Mucosa of descending colon (tissue), 3 donors: ENCODE data around the gene LMX1B. TPM values are rescaled to one million over a fixed set of nuclear protein-coding genes. Genes with fewer than 3 reads are reported as not detected.

Experiments
- ATAC-seq: fragments of 200-7000 bp; cut with Tn5 transposase; one replicate; pipeline ENCODE4 v1.9.1; 2020; ENCODE audit warnings: mild to moderate bottlenecking, moderate library complexity
- DNase-seq, 3 donors: peaks; one replicate each; pipeline ENCODE4 v3.0.0-alpha.2; 2020
- H3K36me3 ChIP-seq: fragments of 200-600 bp; one replicate; pipeline ENCODE4 v1.8.0; 2021; ENCODE audit warnings: low read depth, mild to moderate bottlenecking
- H3K4me1 ChIP-seq: fragments of 200-600 bp; one replicate; pipeline ENCODE4 v1.8.0; 2021; ENCODE audit warnings: low read depth, mild to moderate bottlenecking
- H3K4me3 ChIP-seq: fragments of 200-600 bp; one replicate; pipeline ENCODE4 v1.8.0; 2021; ENCODE audit warnings: mild to moderate bottlenecking
- H3K9me3 ChIP-seq: fragments of 200-600 bp; one replicate; pipeline ENCODE4 v1.8.0; 2021; ENCODE audit warnings: mild to moderate bottlenecking
- CTCF ChIP-seq: fragments of 200-600 bp; IDR thresholded peaks from one replicate; pipeline ENCODE4 v1.8.0; 2022; ENCODE audit warnings: antibody characterized with exemption, mild to moderate bottlenecking
- intact Hi-C, 2 donors: fragments of 100-400 bp; cut with DNase I in 1 of 2; cut with micrococcal nuclease in 1 of 2; formaldehyde crosslinking; loops; one replicate each; pipeline versions ENCODE4 v1.11.0 to v1.11.1; 2022; cut with DNase I, micrococcal nuclease
- total RNA-seq, 3 donors: library from RNA; stranded (reverse); fragmentation: NEBNext Ultra II Directional in 2 of 3; extraction: Animal tissue kit (Norgen Biotek cat#: 25700) in 2 of 3; gene quantifications; one replicate each; pipeline versions ENCODE4 v1.2.1 to v1.2.4, GENCODE V29; 2021 to 2023
- donor health status: DM: no; HTN: no; CAD: no; lungs with moderate emphysema.
- donor health status: DM: no; HTN: no; CAD: no.
- donor health status: DM: no; HTN: yes; CAD: no.

Gene LMX1B
- total RNA-seq, 3 donors from 2014 or later: 0.14 to 0.51 TPM; not detected in 1

GRCh38 chr9:126698251-126698650, 84.5 kb downstream of the LMX1B start:
- intact Hi-C loops: no loop called here
- no peak for TF ChIP-seq CTCF
- ATAC-seq (no peak), DNase-seq (no peak)
- Histone ChIP-seq H3K4me3 (no peak overlapping the region), H3K4me1 (no peaks in the 10 kb centered on the region), H3K9me3 (no peaks in the 10 kb centered on the region), H3K36me3 (no peaks in the 10 kb centered on the region)

- TF ChIP-seq CTCF: no peak
- H3K4me1 ChIP-seq: no peaks in the 10 kb centered on the region
- peak in 1 of 3 donors; percentile 10 for DNase-seq
- ATAC-seq: no peak
- no peaks in the 10 kb centered on the region for H3K36me3 ChIP-seq
- intact Hi-C loops: no loop called here
- no peak overlapping the region for H3K4me3 ChIP-seq
- H3K9me3 ChIP-seq: no peaks in the 10 kb centered on the region
These were observed 85.0 kb downstream of the LMX1B start for GRCh38 chr9:126698756-126699155.

- Histone ChIP-seq H3K9me3 (no peaks in the 10 kb centered on the region), H3K4me1 (no peaks in the 10 kb centered on the region), H3K36me3 (no peaks in the 10 kb centered on the region), H3K4me3 (no peak overlapping the region)
- ATAC-seq: no peak
- intact Hi-C loops: no loop called here
- DNase-seq: peak in 1 of 3 donors; percentile 15
- no peak for TF ChIP-seq CTCF
These were observed 85.7 kb downstream of the LMX1B start for GRCh38 chr9:126699401-126699881.

- intact Hi-C loops: no loop called here
- Histone ChIP-seq H3K4me3 (no peak overlapping the region), H3K9me3 (no peaks in the 10 kb centered on the region), H3K36me3 (no peaks in the 10 kb centered on the region), H3K4me1 (no peaks in the 10 kb centered on the region)
- peak in 1 of 3 donors; percentile 2 for DNase-seq
- no peak for TF ChIP-seq CTCF
- ATAC-seq: no peak
These were observed 86.6 kb downstream of the LMX1B start for GRCh38 chr9:126700296-126700695.

GRCh38 chr9:126700903-126701812, 87.4 kb downstream of the LMX1B start:
- no peaks in the 10 kb centered on the region for H3K4me1 ChIP-seq
- DNase-seq: peak in 1 of 3 donors; percentile 10
- H3K9me3 ChIP-seq: no peaks in the 10 kb centered on the region
- no peak overlapping the region for H3K4me3 ChIP-seq
- intact Hi-C loops: no loop called here
- ATAC-seq: no peak
- no peaks in the 10 kb centered on the region for H3K36me3 ChIP-seq
- TF ChIP-seq CTCF: no peak
